Lower lobe of right lung (tissue), 2 donors: ENCODE data around the gene KRT13. TPM values are rescaled to one million over a fixed set of nuclear protein-coding genes. Genes with fewer than 3 reads are reported as not detected.

Experiments used
- ATAC-seq, 2 donors: fragments of 200-7000 bp; cut with Tn5 transposase; one replicate each; pipeline ENCODE4 v1.9.1; 2020 to 2022; ENCODE audit warnings: mild to moderate bottlenecking in 2 of 2, moderate library complexity in 2 of 2
- DNase-seq: peaks from one replicate; pipeline ENCODE4 v3.0.0-alpha.2; 2020
- H3K27ac ChIP-seq: fragments of 200-600 bp; one replicate; pipeline ENCODE4 v1.8.0; 2022
- H3K27me3 ChIP-seq: fragments of 200-600 bp; one replicate; pipeline ENCODE4 v1.8.0; 2022; ENCODE audit warnings: low read depth
- H3K36me3 ChIP-seq: fragments of 200-600 bp; one replicate; pipeline ENCODE4 v1.8.0; 2022; ENCODE audit warnings: mild to moderate bottlenecking
- H3K4me1 ChIP-seq: fragments of 200-600 bp; one replicate; pipeline ENCODE4 v1.8.0; 2022
- H3K4me3 ChIP-seq: fragments of 200-600 bp; one replicate; pipeline ENCODE4 v1.8.0; 2022; ENCODE audit warnings: mild to moderate bottlenecking
- H3K9me3 ChIP-seq: fragments of 200-600 bp; one replicate; pipeline ENCODE4 v1.8.0; 2022
- CTCF ChIP-seq: fragments of 200-600 bp; IDR thresholded peaks from one replicate; pipeline ENCODE4 v1.8.0; 2022; ENCODE audit warnings: antibody characterized with exemption, mild to moderate bottlenecking
- intact Hi-C: fragments of 100-400 bp; cut with DNase I; formaldehyde crosslinking; loops from one replicate; pipeline ENCODE4 v1.11.0; 2022
- total RNA-seq: library from RNA; stranded (reverse); fragmentation: NEBNext Ultra II Directional; extraction: Animal tissue kit (Norgen Biotek cat#: 25700); gene quantifications from one replicate; pipeline ENCODE4 v1.2.1, GENCODE V29; 2021
- donor health status: DM: no; HTN: yes; CAD: no; lungs with severe emphysema.

The KRT13 gene
- total RNA-seq, 1 donor from 2014 or later = 5.2 TPM

- no peak for TF ChIP-seq CTCF
- Histone ChIP-seq H3K4me3 (no peak overlapping the region), H3K27ac (no peak overlapping the region), H3K4me1 (no peaks in the 10 kb centered on the region), H3K36me3 (no peaks in the 10 kb centered on the region), H3K27me3 (no peaks in the 10 kb centered on the region), H3K9me3 (no peaks in the 10 kb centered on the region)
- no peak for DNase-seq
- intact Hi-C loops = no loop called here
- ATAC-seq = no peak
Measured at GRCh38 chr17:41475421-41475820, 30.0 kb downstream of the KRT13 start.

GRCh38 chr17:41474863-41475262 is 30.5 kb downstream of the KRT13 start:
- no peaks in the 10 kb centered on the region for H3K36me3 ChIP-seq
- no peak overlapping the region for H3K27ac ChIP-seq
- intact Hi-C loops = no loop called here
- H3K4me3 ChIP-seq = no peak overlapping the region
- DNase-seq (no peak), ATAC-seq (no peak)
- H3K27me3 ChIP-seq = no peaks in the 10 kb centered on the region
- H3K4me1 ChIP-seq = no peaks in the 10 kb centered on the region
- no peaks in the 10 kb centered on the region for H3K9me3 ChIP-seq
- TF ChIP-seq CTCF = no peak

- no peak overlapping the region for H3K27ac ChIP-seq
- no peak overlapping the region for H3K4me3 ChIP-seq
- TF ChIP-seq CTCF = no peak
- H3K27me3 ChIP-seq = no peaks in the 10 kb centered on the region
- intact Hi-C loops = no loop called here
- H3K36me3 ChIP-seq = no peaks in the 10 kb centered on the region
- peaks cover 12% of the 10 kb centered on the region for H3K4me1 ChIP-seq
- ATAC-seq = no peak
- H3K9me3 ChIP-seq = peaks cover 4% of the 10 kb centered on the region
- DNase-seq = no peak
Measured at GRCh38 chr17:41468346-41468745, 37.1 kb downstream of the KRT13 start.

- ATAC-seq (no peak), DNase-seq (no peak)
- Histone ChIP-seq H3K4me3 (no peak overlapping the region), H3K36me3 (no peaks in the 10 kb centered on the region), H3K9me3 (peaks cover 4% of the 10 kb centered on the region), H3K27ac (no peak overlapping the region), H3K27me3 (no peaks in the 10 kb centered on the region), H3K4me1 (peaks cover 12% of the 10 kb centered on the region)
- intact Hi-C loops = no loop called here
- TF ChIP-seq CTCF = no peak
Measured at GRCh38 chr17:41467561-41467960, 37.9 kb downstream of the KRT13 start.

GRCh38 chr17:41466988-41467387 is 38.4 kb downstream of the KRT13 start, which contains the start of gene KRT32:
TSS of gene KRT32 (minus strand) at chr17:41467386. CDS start at chr17:41467325, 61 bp downstream.
- no peak for ATAC-seq
- H3K4me1 ChIP-seq = peaks cover 12% of the 10 kb centered on the region
- no peaks in the 10 kb centered on the region for H3K27me3 ChIP-seq
- no peak for DNase-seq
- no peak within 1 kb of the TSS for H3K27ac ChIP-seq
- intact Hi-C loops = no loop called here
- TF ChIP-seq CTCF = no peak
- peaks cover 4% of the 10 kb centered on the region for H3K9me3 ChIP-seq
- H3K36me3 ChIP-seq = no peaks in the 10 kb centered on the region
- no peak within 1 kb of the TSS for H3K4me3 ChIP-seq

DNA sequence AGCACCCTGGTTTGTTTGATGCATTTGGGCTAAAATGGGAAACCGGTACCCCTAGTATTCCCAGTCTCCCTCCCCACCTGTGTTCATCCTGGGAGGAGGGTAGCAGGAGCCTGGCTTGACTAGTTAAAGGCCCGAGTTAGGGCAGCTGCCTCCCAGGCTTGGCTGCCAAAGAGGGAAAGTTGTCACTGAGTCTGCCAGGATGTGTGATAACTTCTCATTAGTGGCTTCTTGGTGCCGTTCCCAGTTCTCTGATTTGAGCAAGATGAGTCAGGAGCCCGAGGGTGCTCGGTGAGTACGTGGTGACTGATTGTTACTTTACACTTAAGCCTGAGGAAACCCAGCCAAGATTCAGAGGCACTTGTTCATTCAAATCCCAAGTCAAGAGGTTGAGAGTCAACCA is 40.7 kb downstream of the KRT13 start:
- Histone ChIP-seq H3K27ac (no peak overlapping the region), H3K4me3 (no peak overlapping the region), H3K27me3 (no peaks in the 10 kb centered on the region), H3K9me3 (peaks cover 4% of the 10 kb centered on the region), H3K4me1 (peaks cover 12% of the 10 kb centered on the region), H3K36me3 (no peaks in the 10 kb centered on the region)
- TF ChIP-seq CTCF = no peak
- intact Hi-C loops = no loop called here
- DNase-seq (peak; percentile 67), ATAC-seq (peak; percentile 92 to 96)
